T1000 (cell line): Measurements from ENCODE around the gene ADGRG3.
"Not testable (repeated sequence)": the region's sequence is repeated elsewhere in the genome, so short reads cannot be mapped to it uniquely, and the experiment has no call there.

Experiments
- DNase-seq: peaks from one replicate; lab custom pipeline; 2025; ENCODE audit warnings: mixed read lengths; lab: John Stamatoyannopoulos, UW

Gene ADGRG3

DNA sequence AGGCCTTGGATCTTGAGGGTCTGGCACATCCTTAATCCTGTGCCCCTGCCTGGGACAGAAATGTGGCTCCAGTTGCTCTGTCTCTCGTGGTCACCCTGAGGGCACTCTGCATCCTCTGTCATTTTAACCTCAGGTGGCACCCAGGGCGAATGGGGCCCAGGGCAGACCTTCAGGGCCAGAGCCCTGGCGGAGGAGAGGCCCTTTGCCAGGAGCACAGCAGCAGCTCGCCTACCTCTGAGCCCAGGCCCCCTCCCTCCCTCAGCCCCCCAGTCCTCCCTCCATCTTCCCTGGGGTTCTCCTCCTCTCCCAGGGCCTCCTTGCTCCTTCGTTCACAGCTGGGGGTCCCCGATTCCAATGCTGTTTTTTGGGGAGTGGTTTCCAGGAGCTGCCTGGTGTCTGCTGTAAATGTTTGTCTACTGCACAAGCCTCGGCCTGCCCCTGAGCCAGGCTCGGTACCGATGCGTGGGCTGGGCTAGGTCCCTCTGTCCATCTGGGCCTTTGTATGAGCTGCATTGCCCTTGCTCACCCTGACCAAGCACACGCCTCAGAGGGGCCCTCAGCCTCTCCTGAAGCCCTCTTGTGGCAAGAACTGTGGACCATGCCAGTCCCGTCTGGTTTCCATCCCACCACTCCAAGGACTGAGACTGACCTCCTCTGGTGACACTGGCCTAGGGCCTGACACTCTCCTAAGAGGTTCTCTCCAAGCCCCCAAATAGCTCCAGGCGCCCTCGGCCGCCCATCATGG, 4.0 kb upstream of the ADGRG3 start:
- no peak for DNase-seq

DNA sequence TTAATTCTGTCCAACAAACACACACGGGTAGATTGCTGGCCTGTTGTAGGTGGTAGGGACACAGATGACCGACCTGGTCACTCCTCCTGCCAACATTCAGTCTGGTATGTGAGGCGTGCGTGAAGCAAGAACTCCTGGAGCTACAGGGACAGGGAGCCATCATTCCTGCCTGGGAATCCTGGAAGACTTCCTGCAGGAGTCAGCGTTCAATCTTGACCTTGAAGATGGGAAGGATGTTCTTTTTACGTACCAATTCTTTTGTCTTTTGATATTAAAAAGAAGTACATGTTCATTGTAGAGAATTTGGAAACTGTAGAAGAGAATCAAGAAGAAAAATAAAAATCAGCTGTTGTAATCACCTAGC, 3.5 kb upstream of the ADGRG3 start:
- DNase-seq = no peak

DNA sequence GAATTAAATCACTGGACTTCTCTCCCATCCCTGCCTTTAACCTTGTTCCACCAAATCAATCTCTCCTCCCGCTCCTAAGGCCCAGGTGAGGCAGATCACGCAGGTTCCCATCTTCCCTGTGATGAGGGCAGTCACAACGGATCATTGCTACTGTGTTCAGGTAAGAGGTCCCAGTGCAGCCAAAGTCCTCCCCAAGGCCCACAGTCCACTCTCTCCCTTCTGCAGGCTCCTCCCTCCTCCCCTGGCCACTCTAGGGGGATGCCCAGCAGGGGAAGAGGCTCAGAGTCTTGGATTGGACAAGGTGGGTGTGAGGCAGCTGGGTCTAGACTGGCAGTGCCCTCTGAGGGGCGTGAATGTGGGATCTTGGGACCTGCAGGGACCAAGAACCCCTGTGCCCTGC, 2.6 kb upstream of the ADGRG3 start:
- DNase-seq = no peak

DNA sequence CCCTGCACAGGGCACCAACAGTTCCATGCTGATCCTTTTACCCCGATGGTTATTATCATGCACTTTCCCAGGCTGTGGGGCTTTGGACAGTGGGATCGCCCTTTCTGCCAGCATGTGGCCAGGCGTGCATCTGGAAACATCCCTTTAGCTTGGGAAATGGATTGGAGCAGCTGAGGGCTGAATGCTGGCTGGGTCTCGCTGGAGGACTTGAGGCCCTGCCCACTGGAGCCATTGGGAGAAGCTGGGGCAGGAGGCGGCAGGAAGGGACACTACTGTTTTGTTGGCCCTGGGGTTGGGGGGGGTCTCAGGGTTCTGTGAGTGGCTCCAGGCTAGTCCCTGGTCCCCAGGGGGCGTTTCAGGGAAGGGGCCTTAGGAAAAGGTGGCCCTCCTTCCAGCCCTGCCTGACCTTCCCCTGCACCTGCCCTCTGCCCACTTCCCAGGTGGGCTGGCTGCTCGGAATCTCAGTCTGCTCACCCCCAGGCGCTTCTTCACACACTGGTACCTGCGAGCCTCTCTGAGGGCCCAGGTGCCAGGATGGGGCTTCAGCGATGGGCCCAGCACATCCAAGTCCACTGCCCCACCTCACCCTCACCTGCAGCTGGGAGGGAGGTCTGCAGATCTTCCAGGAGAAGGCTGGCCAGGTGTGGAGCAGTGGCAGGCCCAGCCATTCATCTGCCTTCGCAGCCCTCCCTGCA, 1.6 kb upstream of the ADGRG3 start:
- no peak for DNase-seq

DNA sequence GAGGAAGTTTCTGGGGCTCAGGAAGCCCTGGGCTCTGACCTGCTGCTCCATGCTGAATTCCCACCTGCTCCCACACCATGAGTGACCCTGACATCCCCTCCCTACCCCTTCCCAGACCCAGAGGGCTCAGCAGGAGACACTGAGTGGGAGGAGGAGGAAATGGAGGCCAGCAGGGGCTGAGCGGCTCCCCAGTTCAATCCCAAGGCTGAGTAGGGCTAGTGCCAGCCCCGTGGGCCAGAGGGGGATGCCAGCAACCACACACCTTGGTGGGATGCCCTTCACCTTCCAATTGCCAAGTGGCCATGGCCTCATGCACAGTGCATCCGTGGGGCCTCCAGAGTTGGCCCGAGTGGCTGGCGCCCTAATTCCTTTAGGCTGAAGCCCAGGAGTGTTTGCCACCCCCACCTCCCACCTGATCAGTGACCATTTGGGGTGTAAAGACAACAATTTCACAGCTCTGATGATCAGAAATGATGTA, 1.0 kb upstream of the ADGRG3 start:
- DNase-seq = no peak

DNA sequence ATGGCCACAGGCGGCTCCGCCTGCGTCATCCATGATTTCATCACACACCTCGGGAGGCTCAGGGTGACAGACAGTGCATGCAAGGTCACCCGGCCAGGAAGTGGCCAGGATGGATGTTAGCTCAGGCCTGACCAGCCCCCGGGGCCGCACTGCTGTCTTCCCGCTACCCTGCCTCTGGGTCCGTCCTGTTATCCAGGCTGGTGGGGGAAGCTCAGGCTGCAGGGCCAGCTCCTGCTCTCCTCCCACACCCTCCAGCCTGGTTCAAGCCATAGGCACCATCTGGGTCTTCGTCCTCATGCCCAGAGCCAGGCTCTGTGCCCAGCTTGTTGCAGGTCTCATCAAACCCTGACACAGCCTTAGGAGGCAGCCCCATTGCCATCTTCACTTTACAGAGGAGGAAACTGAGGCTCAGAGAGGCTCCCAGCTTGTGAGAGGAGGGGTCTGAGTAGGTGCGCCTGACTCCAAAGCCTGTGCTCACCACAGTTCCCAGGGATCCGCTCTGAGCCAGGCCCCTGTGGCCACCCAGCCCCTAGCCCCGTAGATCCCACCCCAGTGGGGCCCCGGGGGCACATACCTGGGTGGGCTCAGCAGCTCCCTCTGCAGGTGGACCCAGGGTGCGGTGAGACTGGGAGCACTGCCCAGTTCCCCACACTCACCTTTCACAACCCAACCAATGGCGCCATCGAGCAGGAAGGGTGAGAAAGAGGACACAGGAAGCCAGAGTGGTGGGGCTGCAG, 412 bp upstream of the ADGRG3 start:
- no peak for DNase-seq

DNA sequence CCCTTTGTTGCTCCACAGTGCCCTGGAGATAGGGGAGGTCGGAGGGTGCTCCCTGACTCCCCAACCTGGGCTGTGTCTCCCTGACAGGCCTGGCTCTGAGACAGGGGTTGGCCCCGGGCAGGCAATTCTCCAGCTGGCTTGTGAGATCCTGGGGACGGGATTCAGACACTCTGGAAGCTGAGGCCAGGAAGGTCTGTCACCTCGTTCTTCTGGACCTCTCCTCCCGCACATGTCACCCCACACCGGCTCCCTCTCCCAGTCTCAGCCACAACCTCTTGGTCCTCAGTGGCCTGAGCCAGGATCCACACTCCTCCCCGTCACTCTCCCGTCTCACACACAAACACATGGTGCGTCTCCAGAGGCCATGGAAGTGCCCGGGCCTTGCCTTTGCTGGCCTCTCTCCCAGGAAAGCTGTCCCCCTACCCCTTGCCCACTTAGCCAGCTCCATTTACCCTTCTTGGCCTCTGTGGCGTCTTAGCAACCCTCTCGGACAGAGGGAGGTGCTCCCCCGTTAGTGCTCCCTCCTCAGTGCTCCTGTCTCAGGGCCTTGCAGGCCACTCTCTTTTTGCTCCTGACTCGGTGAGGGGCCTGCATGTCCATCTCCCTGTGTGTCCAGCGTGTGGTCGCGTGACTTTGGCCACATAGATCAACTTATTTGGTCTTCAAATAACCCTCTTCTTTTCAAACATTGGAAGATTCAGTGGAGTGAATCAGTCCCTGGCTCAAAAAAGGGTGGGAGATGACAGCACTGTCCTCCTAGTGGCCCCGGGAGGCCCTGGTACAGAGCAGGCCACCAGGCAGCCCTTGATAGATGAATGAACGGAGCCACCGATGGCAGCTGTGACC, 747 bp downstream of the ADGRG3 start:
- DNase-seq = no peak

DNA sequence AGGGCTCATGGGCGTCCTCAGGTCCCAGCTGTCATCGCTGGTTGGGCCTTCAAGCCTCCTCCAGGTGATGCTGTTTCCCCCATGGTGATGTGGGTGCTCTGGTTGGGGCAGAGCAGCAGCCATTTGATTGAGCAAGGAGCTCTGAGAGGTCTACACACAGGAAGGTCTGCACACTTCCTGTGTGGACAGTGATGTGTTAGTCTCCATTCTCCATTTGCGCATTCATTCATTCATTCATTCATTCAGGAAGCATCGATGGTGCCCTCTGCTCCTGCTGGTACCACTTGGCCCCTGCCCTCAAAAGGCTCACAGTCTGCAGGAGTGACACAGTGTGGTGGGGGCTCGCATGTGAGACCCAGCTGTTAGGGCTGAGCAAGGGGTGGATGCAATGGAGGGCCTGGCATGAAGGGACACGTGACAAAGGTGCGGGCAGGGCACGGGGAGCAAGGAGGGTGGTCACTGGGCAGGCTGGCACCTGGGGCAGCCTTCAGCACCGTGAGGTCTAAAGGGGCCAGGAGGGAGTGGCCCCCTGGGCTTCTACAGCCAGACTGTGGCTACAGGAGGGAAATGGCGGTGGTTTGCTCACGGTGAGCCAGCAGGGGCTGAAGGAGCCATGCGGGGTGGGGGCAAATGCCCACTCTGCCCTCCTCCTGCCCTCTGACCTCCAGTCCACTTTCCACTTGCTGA, 1.5 kb downstream of the ADGRG3 start:
- DNase-seq = no peak

DNA sequence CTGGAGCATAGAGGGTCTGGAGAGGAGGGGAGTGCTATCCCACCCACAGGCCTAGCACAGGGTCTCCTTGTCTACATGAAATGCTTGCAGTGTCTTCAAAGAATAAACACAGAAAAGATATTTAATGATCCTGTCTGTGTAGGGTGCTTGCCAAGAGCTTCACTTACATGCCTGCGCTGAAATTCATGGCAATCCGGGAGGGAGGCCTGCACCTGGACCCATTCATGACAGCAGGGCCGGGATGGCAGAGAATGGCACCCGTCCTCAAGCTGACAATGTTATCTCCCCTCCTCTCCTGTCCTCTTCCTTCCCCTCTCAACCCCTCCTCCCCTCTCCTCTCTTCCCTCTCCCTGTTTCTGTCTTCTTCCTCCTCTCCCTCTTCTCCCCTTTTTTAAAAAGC, 2.1 kb downstream of the ADGRG3 start:
- DNase-seq = no peak

DNA sequence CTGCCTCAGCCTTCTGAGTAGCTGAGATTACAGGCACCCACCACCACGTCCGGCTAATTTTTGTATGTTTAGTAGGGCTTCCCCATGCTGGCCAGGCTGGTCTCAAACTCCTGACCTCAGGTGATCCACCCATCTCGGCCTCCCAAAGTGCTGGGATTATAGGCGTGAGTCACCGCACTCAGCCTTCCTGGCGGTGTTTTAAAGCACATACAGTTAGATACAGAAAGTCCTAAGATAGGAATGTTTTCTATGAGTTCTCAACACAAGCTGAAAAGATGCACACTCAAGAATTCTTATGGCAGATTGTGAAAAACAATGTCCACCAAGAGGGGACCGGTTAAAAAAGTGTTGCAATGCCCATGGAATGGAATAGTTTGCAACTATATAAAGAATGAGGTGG, 3.3 kb downstream of the ADGRG3 start:
- not testable (repeated sequence) for DNase-seq

DNA sequence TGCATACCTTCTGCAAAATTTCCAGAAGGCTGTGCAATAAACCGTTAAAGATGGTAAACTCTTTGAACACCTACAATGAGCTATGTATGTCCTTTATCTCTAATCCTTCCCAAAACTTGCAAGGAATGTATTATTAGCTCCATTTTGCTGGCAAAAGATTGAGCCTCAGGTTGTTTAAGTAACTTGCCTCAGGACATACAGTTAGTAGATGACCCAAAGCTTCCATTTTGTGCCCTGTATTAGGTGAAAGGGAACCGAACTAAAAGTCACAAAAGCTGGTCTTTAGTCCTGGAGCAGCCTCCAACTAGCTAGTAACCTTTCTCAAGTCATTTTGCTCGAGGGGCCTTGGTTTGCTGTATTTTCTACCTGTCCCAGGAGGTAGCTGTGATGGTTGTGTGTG, 4.3 kb downstream of the ADGRG3 start:
- no peak for DNase-seq

DNA sequence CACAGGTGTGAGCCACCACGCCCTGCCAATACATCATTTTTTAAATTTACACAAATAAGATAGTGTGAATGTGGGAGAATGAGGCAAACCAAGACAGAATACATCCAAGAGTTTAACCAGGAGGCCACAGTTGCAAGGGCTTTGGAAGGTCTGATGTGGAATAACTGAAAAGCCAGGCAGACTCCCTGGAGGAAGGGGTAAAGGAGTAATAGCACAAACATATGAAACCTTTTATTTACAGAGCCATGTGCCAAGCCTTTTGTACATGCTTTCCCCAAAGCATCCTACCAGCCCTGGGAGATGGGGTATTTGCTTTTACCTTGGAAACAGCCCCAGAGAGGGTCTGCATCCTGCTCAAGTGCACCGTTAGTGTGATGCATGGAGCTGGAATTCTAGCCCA, 4.7 kb downstream of the ADGRG3 start:
- no peak for DNase-seq

DNA sequence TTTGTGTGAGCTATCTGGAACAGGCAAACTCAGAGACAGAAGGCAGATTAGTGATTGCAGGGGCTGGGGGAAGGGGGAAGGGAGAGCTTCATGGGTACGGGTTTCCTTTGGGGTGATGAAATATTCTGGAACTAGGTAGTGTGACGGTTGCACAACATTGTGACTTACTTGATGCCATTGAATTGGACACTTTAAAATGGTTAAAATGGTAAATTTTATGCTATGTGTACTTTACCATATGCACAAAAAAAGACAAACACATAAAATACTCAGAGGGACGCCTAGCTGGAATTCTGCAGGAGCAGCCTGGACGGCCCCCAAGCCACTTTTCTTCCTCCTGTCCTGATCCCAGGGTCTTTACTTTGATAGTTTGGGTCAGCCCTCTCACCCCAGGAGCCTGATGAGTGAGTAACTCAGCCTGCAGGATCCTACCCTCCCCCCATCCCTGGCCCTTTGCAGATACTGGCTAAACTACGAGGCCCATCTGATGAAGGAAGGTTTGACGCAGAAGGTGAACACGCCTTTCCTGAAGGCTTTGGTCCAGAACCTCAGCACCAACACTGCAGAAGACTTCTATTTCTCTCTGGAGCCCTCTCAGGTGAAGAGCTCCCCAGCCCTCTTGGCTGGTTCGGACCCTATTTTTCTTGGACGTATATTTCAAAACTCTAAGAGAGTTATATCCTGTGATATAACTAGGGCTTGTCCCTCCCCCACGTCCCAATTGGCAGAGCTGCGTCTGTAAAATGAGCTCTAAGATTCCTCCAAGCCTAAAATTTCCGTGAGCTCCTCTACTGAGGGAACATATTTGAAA, 7.8 kb downstream of the ADGRG3 start:
- no peak for DNase-seq

DNA sequence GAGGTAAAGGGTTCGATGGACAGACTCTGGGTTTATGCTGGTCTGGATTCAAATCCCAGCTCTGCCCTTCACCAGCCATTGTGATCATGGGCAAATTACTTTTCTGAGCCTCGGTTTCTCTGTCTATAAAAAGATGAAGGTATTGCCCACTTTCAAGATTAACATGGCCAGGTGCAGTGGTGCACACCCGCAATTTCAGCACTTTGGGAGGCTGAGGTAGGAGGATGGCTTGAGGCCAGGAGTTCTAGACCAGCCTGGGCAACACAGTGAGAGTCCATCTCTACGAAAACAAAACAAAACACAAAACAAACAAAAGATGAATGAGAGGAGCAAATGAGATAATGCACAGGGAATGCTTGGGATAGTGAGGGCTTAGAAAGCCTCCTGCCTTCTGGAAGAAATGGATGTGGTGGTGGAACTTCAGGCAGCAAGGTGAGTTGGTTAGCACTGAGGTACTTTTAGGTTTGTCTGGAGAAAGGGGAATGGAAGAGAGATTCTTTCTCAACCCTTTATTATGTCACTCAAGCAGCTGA, 8.5 kb downstream of the ADGRG3 start:
- no peak for DNase-seq

DNA sequence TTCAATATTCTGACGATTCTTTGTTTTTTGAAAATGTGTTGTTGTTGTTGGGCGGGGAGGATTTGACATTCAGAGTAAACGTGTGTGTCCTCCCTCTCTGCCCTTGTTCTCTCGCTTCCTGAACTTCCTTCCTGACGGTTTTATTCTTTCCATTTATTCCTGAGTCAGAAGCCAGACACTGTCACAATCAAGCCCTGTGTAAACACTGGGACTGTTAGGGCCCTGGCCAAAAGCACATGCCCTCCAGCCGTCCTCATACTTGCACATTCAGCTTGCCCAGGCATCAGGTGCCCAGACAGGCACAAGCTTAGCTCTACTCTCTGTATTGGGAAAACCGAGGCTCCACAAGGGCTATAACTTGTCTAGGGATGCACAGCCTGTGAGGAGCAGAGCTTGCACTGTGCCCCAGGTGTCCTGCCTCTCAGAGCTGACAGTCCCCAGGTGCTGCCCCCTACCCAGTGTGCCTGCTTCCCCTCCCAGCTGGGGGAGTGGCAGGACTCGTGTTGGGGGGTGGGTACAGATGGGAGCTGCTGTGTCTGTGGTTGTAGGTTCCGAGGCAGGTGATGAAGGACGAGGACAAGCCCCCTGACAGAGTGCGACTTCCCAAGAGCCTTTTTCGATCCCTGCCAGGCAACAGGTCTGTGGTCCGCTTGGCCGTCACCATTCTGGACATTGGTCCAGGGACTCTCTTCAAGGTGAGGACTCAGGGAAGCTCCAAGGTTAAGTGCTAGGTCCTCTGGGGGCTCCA, 9.7 kb downstream of the ADGRG3 start:
- DNase-seq = no peak

DNA sequence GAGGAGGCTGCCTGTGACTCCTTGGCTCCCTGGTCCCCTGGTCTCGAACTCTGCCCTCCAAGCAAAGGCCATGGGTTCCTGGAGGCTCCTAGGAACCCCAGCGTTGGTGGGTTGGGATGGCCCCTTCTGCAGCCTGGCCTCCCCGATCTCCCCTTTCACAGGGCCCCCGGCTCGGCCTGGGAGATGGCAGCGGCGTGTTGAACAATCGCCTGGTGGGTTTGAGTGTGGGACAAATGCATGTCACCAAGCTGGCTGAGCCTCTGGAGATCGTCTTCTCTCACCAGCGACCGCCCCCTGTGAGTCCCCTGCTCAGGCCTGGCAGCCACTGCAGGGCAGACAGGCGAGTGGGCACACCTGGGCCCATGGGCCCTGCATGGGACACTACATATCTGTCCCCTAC, 10.9 kb downstream of the ADGRG3 start:
- DNase-seq = no peak

DNA sequence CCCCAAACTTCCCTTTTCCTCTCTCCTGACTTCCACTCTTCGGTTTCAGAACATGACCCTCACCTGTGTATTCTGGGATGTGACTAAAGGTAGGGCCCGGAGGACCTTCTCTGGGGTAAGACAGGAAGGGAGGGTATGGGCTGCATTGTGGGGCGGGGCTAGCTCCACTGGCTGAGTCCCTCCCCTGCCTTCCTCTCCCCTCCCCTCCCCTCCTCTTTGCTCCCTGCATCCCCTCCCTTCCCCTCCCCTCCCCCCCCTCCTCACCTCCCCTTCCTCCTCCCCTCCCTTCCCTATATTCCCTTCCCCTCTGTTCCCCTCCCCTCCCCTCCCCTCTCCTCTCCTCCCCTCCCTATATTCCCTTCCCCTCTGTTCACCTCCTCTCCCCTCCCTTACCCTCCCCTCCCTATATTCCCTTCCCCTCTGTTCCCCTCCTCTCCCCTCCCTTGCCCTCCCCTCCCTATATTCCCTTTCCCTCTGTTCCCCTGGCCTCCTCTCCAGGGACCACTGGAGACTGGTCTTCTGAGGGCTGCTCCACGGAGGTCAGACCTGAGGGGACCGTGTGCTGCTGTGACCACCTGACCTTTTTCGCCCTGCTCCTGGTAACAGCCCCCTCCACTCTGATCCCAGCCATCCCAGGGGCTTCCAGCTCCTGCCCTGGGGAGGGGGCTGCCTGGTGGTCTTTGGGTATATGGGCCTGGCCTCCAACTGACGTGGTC, 11.8 kb downstream of the ADGRG3 start:
- no peak for DNase-seq

DNA sequence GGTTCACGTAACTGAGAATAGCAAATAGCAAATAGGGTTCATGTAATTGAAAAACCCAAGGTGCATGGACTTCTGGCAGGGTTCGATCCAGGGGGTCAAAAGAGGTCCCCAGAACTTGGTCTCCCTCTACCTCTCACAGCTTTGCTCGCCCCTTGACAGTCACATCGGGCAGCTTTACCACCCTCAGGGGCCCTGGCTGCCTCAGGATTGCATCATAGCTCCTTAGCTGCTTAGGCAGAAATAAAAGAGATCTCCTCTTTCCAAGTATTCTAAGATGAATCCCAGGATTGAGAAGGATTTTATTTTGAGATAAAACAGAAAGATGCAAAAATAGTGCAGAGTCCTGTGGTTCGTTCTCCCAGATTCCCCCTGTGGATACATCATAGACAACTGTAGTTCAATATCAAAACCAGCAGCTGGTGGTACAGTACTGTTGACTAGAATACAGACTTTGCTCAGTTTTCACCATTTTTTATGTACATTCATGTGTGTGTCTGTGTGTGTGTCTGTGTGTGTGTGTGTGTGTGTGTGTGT, 12.8 kb downstream of the ADGRG3 start:
- no peak for DNase-seq
